Liver (tissue), 3 donors: ENCODE results near the gene NOC4L.

Experiments used
- CTCF ChIP-seq: fragments of 150-350 bp; IDR thresholded peaks from 2 replicates; pipeline ENCODE4 v1.5.1; 2017; ENCODE audit warnings: improper control_type of control experiment, low read depth, low read length; ENCODE audit not compliant: missing input control
- JUND ChIP-seq, 2 donors: IDR thresholded peaks; 2 replicates each; pipeline ENCODE4 v1.6.1; 2016; ENCODE audit warnings: antibody characterized with exemption in 2 of 2
- donor health status: healthy.
- donor health status: healthy.

- TF ChIP-seq CTCF (no peak), JUND (IDR thresholded peaks at IDR 0.05) (no peak)
These were observed 41.4 kb downstream of the NOC4L start for GRCh38 chr12:132185705-132186104.
